Common myeloid progenitor, CD34-positive (primary cell): Measurements from ENCODE around the gene SSRP1.

Experiments
- CTCF ChIA-PET: fragments of 350-600 bp; sonication (Branson Sonifier 250); formaldehyde crosslinking; loops from one replicate; lab custom pipeline; 2021; ENCODE audit warnings: antibody characterized with exemption; lab: Charles Lee
- POLR2A ChIA-PET: fragments of 350-600 bp; sonication (Branson Sonifier 250); formaldehyde crosslinking; loops from one replicate; lab custom pipeline; 2021; ENCODE audit warnings: antibody characterized with exemption; lab: Charles Lee
- DNase-seq, 3 donors: peaks; one replicate each; pipeline versions ENCODE4 v3.0.0 to v3.0.0-alpha.2; 2013
- H3K27ac ChIP-seq, 2 experiments: 1 replicate in 1 of 2; 2 replicates in 1 of 2; pipeline ENCODE4 v1.7.0; 2013; ENCODE audit warnings: inconsistent platforms in 2 of 2, low read length in 2 of 2, mild to moderate bottlenecking in 2 of 2, low read depth in 1 of 2, moderate library complexity in 1 of 2; ENCODE audit not compliant: severe bottlenecking in 2 of 2, insufficient read depth in 1 of 2, poor library complexity in 1 of 2
- H3K27me3 ChIP-seq, 5 experiments: replicated peaks in 2 of 5; 1 replicate in 3 of 5; 2 replicates in 2 of 5; pipeline versions ENCODE4 v1.6.1 to v1.7.0; 2013; ENCODE audit warnings: low read length in 4 of 5, mild to moderate bottlenecking in 2 of 5, moderate library complexity in 2 of 5, inconsistent platforms in 1 of 5; ENCODE audit not compliant: insufficient read depth in 5 of 5, control insufficient read depth in 4 of 5
- H3K36me3 ChIP-seq, 4 experiments: 1 replicate in 2 of 4; 2 replicates in 2 of 4; pipeline versions ENCODE4 v1.6.1 to v1.7.0; 2013; ENCODE audit warnings: low read length in 3 of 4, control low read depth in 1 of 4, mild to moderate bottlenecking in 1 of 4; ENCODE audit not compliant: control insufficient read depth in 4 of 4, insufficient read depth in 4 of 4
- H3K4me1 ChIP-seq, 4 experiments: 1 replicate in 3 of 4; 2 replicates in 1 of 4; pipeline versions ENCODE4 v1.6.1 to v1.7.1; 2013; ENCODE audit warnings: low read length in 3 of 4, mild to moderate bottlenecking in 3 of 4, control low read depth in 1 of 4, inconsistent platforms in 1 of 4, moderate library complexity in 1 of 4; ENCODE audit not compliant: control insufficient read depth in 4 of 4, insufficient read depth in 4 of 4; ENCODE audit errors: control extremely low read depth in 1 of 4
- H3K4me3 ChIP-seq, 7 experiments: 1 replicate in 4 of 7; 2 replicates in 3 of 7; pipeline versions ENCODE4 v1.5.1 to v1.7.0; 2013; ENCODE audit warnings: mild to moderate bottlenecking in 7 of 7, low read length in 6 of 7, moderate library complexity in 6 of 7, inconsistent platforms in 2 of 7, low read depth in 2 of 7, control low read depth in 1 of 7; ENCODE audit not compliant: insufficient read depth in 4 of 7, control insufficient read depth in 1 of 7; ENCODE audit errors: extremely low read depth in 1 of 7
- H3K9me3 ChIP-seq, 5 experiments: 1 replicate in 4 of 5; 2 replicates in 1 of 5; pipeline versions ENCODE4 v1.6.1 to v1.7.1; 2013; ENCODE audit warnings: low read length in 4 of 5, mild to moderate bottlenecking in 2 of 5, inconsistent platforms in 1 of 5, low read depth in 1 of 5, moderate library complexity in 1 of 5; ENCODE audit not compliant: control insufficient read depth in 4 of 5, insufficient read depth in 2 of 5; ENCODE audit errors: control extremely low read depth in 1 of 5
- WGBS: methylation state at CpG from one replicate; pipeline ENCODE4 v1.1.5; 2013; ENCODE audit not compliant: insufficient coverage; 5-methylcytosine and 5-hydroxymethylcytosine counted together

SSRP1 gene

GRCh38 chr11:57332694-57333440 lies 2.8 kb downstream of the SSRP1 start:
- no peak for DNase-seq
- WGBS: 98% methylated on average over 9 of the region's 11 CpGs
- Histone ChIP-seq H3K27ac (no peak overlapping the region), H3K4me3 (no peak overlapping the region), H3K9me3 (no peaks in the 10 kb centered on the region), H3K36me3 (peaks cover 16 to 67% (median 57%) of the 10 kb centered on the region in 4 experiments), H3K4me1 (peaks cover 5 to 24% (median 17%) of the 10 kb centered on the region in 4 experiments), H3K27me3 (no peaks in the 10 kb centered on the region)
- POLR2A ChIA-PET: no interaction called here
- CTCF ChIA-PET: interaction anchor here (1.2 to 3.0 kb wide), 2 partner anchors 7 to 16 kb away, joined by 3 to 14 read pairs; partner anchors contain the start of gene TNKS1BP1

- H3K27me3 ChIP-seq: no peaks in the 10 kb centered on the region
- ChIA-PET CTCF (interaction anchor here (0.9 to 1.0 kb wide), 2 partner anchors 8 to 195 kb away, joined by 3 to 5 read pairs; no protein-coding TSS in a partner anchor), POLR2A (no interaction called here)
- DNase-seq: no peak
- peaks cover 20 to 78% (median 68%) of the 10 kb centered on the region in 4 experiments for H3K36me3 ChIP-seq
- no peak overlapping the region for H3K4me3 ChIP-seq
- peaks cover 5 to 24% (median 17%) of the 10 kb centered on the region in 4 experiments for H3K4me1 ChIP-seq
- WGBS: 98% methylated on average over 14 of the region's 14 CpGs
- no peaks in the 10 kb centered on the region for H3K9me3 ChIP-seq
- H3K27ac ChIP-seq: no peak overlapping the region
These were observed 4.0 kb downstream of the SSRP1 start for GRCh38 chr11:57331720-57332119.

- H3K4me1 ChIP-seq: peaks cover 8 to 25% (median 22%) of the 10 kb centered on the region in 4 experiments
- peaks cover 20 to 91% (median 73%) of the 10 kb centered on the region in 4 experiments for H3K36me3 ChIP-seq
- no peak overlapping the region for H3K27ac ChIP-seq
- POLR2A ChIA-PET: no interaction called here
- H3K27me3 ChIP-seq: no peaks in the 10 kb centered on the region
- WGBS: 98% methylated on average over 9 of the region's 9 CpGs
- CTCF ChIA-PET: interaction anchor here (1.2 kb wide), 1 partner anchor 198 kb away, joined by 3 read pairs; no protein-coding TSS in a partner anchor
- H3K9me3 ChIP-seq: no peaks in the 10 kb centered on the region
- no peak for DNase-seq
- no peak overlapping the region for H3K4me3 ChIP-seq
These were observed 5.7 kb downstream of the SSRP1 start for GRCh38 chr11:57330029-57330428.

GRCh38 chr11:57327721-57328120 lies 8.0 kb downstream of the SSRP1 start:
- DNase-seq: no peak
- H3K4me3 ChIP-seq: no peak overlapping the region
- POLR2A ChIA-PET: no interaction called here
- H3K9me3 ChIP-seq: no peaks in the 10 kb centered on the region
- H3K27ac ChIP-seq: no peak overlapping the region
- peaks cover 18 to 73% (median 64%) of the 10 kb centered on the region in 4 experiments for H3K36me3 ChIP-seq
- 96% methylated on average over 5 of the region's 5 CpGs for WGBS
- CTCF ChIA-PET: interaction anchor here (0.7 to 1.0 kb wide), 2 partner anchors 9 to 10 kb away, joined by 3 to 4 read pairs; partner anchors contain the start of gene P2RX3
- H3K4me1 ChIP-seq: peaks cover 2 to 23% (median 20%) of the 10 kb centered on the region in 4 experiments
- no peaks in the 10 kb centered on the region for H3K27me3 ChIP-seq

GRCh38 chr11:57325735-57326048 lies 10.0 kb downstream of the SSRP1 start:
- H3K4me1 ChIP-seq: peaks cover 2 to 36% (median 26%) of the 10 kb centered on the region in 4 experiments
- no peaks in the 10 kb centered on the region for H3K9me3 ChIP-seq
- H3K36me3 ChIP-seq: peaks cover 15 to 53% (median 43%) of the 10 kb centered on the region in 4 experiments
- POLR2A ChIA-PET: interaction anchor here (0.6 to 1.2 kb wide), 2 partner anchors 10 to 361 kb away, joined by 3 read pairs; no protein-coding TSS in a partner anchor
- H3K4me3 ChIP-seq: peak overlapping the region in 6 of 7 experiments; percentile 46 to 90 (median 76)
- no peak for DNase-seq
- no peaks in the 10 kb centered on the region for H3K27me3 ChIP-seq
- peak overlapping the region; percentile 58 to 86 for H3K27ac ChIP-seq
- CTCF ChIA-PET: interaction anchor here (0.8 to 2.7 kb wide), 4 partner anchors 9 to 234 kb away, joined by 3 to 14 read pairs (median 4); partner anchors contain the start of gene SSRP1
- WGBS: 56% methylated on average over 5 of the region's 6 CpGs

- Histone ChIP-seq H3K27me3 (no peaks in the 10 kb centered on the region), H3K4me1 (peaks cover 2 to 36% (median 26%) of the 10 kb centered on the region in 4 experiments), H3K9me3 (no peaks in the 10 kb centered on the region), H3K36me3 (peaks cover 13 to 50% (median 39%) of the 10 kb centered on the region in 4 experiments), H3K4me3 (peak within 1 kb of the TSS; percentile 56 to 90 (median 74)), H3K27ac (peak within 1 kb of the TSS; percentile 58 to 86)
- DNase-seq: peak; percentile 90 to 95 (median 92)
- under 1% methylated on average over 39 of the region's 61 CpGs for WGBS
- ChIA-PET CTCF (interaction anchor here (0.7 to 2.7 kb wide), 5 partner anchors 10 to 21 kb away, joined by 3 to 14 read pairs (median 5); partner anchors contain the start of gene SSRP1), POLR2A (interaction anchor here (0.6 to 1.2 kb wide), 2 partner anchors 10 to 362 kb away, joined by 3 read pairs; no protein-coding TSS in a partner anchor)
These were observed 10.6 kb downstream of the SSRP1 start, which contains the start of gene TNKS1BP1 for GRCh38 chr11:57324886-57325734. Gene TNKS1BP1, minus strand, starts transcription at chr11:57324952. Its CDS starts 3,067 bp downstream, at chr11:57321885.
